HEK293 (cell line): ENCODE data around the gene MICU1.

Source experiments
- BCL11A ChIP-seq: fragments of 450-650 bp; formaldehyde crosslinking; IDR thresholded peaks from 2 replicates; pipeline ENCODE4 v1.5.1; 2016; ENCODE audit warnings: low read depth, missing biosample characterization, missing genetic modification characterization
- CTCF ChIP-seq: fragments of 450-650 bp; formaldehyde crosslinking; IDR thresholded peaks from 2 replicates; pipeline ENCODE4 v1.5.1; 2016; ENCODE audit warnings: missing biosample characterization, missing genetic modification characterization
- ZBTB7A ChIP-seq: fragments of 450-650 bp; formaldehyde crosslinking; IDR thresholded peaks from 2 replicates; pipeline ENCODE4 v1.5.1; 2016; ENCODE audit warnings: low read depth, missing biosample characterization, missing genetic modification characterization
- ZNF561 ChIP-seq: fragments of 450-650 bp; IDR thresholded peaks from 2 replicates; pipeline ENCODE4 v1.5.1; 2018; ENCODE audit warnings: missing biosample characterization, missing genetic modification characterization, borderline replicate concordance
- ZNF645 ChIP-seq: fragments of 450-650 bp; formaldehyde crosslinking; IDR thresholded peaks from 2 replicates; pipeline ENCODE4; 2016; ENCODE audit warnings: missing biosample characterization, missing genetic modification characterization

- TF ChIP-seq BCL11A (tag by site-specific recombination) (no peak), CTCF (no peak), ZBTB7A (no peak), ZNF561 (no peak), ZNF645 (tag by site-specific recombination) (no peak)
Measured at GRCh38 chr10:72505435-72505834, 120.4 kb downstream of the MICU1 start.
